DMS114 treated with DMSO at 0.1 percent for 48 hours (cell line): ENCODE data around the gene TRABD2B.

Source experiments
- DNase-seq: peaks from one replicate; lab custom pipeline; 2025; ENCODE audit not compliant: unreplicated experiment; lab: John Stamatoyannopoulos, UW

Gene TRABD2B

DNA sequence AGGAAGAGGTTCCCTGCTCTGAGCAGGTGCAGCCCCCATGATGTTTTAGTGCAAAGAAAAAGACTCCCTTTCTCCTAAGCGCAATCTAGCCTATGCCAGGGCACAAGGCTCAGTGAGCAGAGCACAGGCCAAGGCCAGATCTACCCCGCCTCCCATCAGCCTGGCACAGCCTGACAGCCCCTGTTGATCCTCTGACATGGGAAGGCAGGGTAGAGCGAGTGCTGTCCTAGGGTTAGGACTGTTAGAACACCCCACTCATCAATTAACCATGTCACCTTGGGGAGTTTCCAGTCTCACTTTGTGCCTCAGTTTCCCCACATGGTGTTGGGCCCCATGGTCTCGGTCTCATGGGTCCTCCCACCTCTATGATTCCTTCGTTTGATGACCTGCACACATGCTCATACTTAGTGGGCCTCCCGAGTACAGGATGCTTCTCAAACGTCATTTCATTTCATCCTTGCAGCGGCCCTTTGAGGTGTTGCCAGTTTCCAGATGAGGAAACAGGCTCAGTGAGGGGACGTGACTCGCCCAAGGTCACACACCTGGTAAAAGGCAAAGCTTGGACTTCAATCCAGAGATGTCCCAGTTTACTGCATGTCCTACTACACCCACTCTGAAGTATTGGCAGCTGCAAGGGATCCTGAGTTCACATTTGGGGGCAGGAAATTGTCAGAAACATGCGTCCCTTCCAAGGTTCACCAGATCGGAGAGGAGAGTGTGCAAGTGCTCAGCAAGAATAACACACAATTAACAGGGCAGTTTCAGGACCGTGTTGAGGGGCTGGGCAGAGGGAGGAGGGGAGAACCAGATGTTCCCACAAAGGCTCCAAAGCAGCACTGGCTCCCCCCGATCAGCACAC is 213.3 kb downstream of the TRABD2B start:
- DNase-seq, result no peak

DNA sequence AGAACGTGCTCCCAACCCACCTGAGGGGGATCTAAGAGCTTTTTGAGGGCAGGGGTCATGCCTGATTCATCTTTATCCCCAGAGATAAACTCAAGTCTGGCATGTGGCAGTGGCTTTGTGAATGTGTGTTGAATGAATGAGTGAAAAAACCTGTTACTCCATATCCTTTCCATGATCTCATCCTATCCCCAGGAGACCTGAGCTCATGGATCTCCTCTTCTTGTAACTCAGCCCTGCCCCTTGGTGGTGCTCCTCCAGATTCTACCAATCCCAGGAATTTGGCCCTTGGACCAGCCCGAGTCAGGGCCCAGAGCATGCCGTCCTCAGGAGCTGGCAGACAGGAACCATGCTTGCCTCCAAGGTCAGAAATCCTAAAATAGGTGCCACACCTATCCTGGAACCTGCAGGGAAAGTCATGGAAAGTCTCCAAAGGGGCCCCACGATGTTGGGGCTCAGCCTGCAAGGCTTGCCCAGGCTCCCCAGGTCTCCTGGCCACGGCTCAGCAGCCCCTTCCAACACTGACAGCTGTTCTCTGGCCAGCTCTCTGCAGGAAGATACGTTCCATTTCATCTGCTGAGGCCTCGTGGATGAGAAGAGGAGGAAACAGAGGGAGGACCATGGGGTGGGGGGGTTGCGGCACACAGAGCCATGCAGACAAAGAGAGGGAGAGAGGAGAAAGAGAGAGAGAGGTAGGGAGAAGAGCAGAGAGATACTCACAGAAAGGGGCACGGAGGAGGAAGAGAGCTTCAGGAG is 214.6 kb downstream of the TRABD2B start:
- DNase-seq, result no peak

DNA sequence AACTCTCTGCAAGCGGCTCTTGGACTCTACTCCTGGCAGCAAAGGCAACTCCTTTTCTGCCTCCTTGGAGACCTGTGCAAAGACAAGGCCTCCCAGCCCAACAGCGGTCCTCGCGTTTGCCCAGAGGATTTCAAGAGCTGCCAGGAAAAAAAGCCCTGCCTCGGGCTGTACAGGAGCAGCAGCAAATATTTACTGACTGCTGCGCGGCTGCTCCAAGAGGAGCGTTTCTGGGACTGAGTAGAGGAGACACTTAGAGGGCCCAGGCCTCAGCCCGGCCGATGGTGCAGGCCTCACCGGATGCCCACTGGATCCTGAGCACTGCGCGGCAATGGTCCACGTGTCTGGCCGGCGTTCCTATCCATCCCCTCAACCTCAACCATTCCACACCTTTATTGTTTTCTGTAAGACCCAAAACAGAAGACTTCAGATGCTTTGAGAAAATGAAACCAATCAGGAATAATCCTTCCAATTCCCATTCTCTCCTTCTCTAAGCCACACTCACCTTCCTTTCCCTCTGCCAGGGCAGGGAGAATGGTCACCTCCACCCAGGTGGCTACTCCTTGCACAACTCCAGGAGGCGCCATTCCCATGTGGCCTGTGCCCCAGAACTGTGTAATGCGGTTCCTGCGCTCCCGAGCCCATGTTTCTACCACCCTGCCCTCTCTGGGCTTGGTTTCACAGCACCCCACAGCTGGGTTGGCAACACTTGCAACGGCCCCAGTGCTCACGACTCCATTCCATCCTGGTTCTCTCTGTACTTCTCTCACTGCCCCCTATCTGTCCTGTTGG is 215.8 kb downstream of the TRABD2B start:
- DNase-seq, result no peak

DNA sequence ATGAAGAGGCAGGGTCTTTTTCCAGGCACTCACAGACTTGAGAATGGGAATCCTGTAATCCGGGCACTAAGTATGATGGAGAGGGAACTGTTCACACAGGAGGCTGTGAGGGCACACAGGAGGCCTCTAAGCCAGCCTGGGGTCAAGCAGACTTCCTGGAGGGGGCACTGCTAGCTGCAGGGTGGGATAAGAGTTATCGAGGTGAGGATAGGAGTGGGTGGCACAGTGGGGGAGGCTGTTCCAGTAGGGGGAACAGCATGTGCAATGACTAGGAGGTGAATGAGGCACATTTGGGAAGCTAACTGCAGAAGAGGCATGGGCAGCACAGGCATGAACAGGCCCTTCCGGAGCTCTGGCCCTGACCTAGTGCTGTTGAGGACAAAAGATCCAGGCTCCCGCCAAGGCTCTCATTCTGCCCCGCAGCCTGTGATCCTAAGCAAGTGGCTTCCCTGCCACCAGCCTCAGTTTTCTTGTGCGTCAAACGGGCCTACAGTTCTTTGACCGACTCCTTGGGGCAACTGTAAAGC is 216.7 kb downstream of the TRABD2B start:
- DNase-seq, result no peak

GRCh38 chr1:47779613-47780012 is 217.6 kb downstream of the TRABD2B start:
- DNase-seq, result no peak

DNA sequence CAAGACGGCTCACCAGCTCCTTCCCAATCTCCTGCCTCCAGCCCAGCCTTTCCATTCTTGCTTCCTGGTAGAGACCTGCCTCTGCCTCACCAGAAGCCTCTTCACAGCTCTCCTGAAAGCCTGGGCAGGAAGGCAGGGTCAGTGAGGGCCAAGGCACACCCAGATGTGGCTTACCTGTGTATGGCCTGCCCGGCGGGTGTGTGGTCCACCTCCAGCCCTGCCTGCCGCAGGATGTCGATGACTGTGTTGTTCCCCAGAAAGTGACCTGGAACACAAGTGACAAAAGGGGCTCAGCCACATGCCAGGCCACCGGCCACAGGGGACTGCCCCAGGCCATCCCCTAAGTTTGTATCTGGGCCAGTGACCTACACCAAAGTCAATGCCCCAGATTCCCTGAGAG is 218.9 kb downstream of the TRABD2B start:
- no peak for DNase-seq

DNA sequence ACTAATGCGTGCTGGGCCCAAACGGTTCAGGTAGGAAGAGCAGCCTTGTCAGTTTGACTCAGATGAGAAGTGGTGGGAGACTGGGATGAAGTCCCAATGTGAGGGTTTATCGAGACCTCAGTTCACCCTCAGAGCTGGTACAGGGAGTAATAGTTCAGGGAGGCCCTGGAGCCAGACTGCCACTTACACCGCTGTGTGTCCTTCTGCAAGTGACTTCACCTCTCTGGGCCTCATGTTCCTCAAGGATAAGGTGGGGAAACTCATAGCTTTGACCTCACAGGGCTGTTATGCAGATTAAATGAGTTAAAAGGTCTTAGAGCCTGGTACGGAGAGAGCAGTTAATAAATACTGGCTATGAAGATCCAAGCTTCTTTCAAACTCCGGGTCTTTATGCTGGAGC is 219.9 kb downstream of the TRABD2B start:
- no peak for DNase-seq

- no peak for DNase-seq
Observed at GRCh38 chr1:47776667-47777131, 220.5 kb downstream of the TRABD2B start.

GRCh38 chr1:47774986-47775834 is 222.0 kb downstream of the TRABD2B start:
- DNase-seq, result no peak

DNA sequence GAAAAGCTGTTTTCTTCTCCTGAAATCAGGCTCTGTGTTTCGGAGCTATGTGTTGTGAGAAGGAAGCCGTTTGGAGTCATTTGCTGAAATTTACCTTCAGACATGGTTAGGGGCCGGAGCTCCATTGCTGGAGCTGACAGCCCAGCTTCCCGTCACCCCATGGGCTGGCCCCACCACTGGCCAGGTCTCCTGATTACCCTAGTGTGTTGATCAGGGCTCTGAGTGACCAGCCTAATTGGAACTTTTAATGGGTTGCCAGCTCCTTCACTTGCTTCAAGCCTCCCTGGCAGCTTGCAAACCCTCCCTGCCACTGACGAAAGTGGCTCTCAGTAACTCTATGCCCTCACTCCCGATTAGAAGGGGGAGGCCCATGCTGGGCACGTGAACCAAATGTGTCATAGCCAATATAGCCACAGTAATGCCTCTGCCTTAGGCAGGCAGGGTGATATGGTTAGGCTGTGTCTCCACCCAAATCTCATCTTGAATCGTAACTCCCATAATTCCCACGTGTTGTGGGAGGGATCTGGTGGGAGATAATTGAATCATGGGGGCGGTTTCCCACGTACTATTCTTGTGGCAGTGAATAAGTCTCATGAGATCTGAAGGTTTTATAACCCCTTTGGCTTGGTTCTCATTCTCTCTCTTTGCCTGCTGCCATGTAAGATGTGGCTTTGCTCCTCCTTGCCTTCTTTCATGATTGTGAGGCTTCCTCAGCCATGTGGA is 224.1 kb downstream of the TRABD2B start:
- DNase-seq, result no peak

DNA sequence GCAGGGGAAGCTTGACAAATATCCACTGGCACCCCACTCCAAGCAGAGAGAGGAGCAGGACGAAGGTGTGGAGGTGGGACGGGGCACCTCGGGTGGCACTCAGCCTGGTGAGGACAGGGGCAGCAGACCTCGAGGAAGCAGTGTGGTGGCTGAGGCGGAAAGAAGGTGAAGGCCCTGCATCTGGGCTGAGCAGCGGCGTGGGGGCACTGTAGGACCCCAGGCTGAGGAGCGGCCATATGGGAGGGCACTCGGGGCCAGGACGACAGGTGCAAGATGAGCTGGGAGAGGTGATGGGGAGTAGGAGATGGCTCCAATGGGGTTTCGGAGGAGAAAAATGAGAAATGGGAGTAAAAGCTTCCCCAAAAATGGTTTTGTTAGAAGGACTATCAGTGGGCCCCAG is 224.9 kb downstream of the TRABD2B start:
- no peak for DNase-seq

DNA sequence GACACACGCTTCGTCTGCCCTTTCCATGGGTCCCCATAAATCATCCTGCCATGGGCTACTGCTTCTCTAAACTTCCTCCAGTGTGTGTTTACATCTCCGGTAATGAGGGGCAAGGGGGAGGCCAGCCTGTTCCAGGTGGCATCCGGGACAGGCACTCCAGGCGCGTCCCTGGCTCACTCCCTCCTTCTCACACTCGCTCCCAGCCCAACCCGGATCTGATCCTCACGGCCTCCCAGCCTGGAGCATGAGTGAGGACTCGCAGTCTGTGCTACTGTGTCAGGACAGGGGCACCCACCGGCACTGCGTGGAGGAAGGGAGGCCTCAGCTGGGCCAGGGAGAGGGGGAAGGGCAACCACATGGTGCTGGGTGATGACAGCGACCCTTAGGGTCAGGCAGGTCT is 225.4 kb downstream of the TRABD2B start:
- no peak for DNase-seq

- DNase-seq, result no peak
Observed at GRCh38 chr1:47769983-47770382, 227.2 kb downstream of the TRABD2B start.

DNA sequence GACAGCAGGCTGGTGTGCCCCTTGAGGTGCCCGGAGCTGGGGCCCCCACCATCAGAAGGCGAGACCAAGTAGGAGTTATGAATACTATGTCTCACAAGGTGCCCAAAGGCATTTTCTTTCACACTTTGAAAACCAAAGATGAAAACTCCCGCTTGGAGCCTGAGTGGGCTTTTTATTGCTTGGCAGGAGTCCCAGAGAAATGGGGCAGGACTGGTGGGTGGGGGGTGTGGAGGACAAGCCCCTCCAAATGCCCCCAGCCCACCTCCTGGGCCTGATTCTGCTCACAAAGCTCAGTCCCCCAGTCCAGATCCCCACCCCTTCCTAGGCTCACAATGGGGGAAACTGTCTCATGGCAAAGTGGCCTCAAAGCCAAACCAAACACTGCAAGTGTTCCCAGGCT is 227.9 kb downstream of the TRABD2B start:
- DNase-seq, result no peak

- no peak for DNase-seq
Observed at GRCh38 chr1:47767741-47768100, 229.5 kb downstream of the TRABD2B start.

DNA sequence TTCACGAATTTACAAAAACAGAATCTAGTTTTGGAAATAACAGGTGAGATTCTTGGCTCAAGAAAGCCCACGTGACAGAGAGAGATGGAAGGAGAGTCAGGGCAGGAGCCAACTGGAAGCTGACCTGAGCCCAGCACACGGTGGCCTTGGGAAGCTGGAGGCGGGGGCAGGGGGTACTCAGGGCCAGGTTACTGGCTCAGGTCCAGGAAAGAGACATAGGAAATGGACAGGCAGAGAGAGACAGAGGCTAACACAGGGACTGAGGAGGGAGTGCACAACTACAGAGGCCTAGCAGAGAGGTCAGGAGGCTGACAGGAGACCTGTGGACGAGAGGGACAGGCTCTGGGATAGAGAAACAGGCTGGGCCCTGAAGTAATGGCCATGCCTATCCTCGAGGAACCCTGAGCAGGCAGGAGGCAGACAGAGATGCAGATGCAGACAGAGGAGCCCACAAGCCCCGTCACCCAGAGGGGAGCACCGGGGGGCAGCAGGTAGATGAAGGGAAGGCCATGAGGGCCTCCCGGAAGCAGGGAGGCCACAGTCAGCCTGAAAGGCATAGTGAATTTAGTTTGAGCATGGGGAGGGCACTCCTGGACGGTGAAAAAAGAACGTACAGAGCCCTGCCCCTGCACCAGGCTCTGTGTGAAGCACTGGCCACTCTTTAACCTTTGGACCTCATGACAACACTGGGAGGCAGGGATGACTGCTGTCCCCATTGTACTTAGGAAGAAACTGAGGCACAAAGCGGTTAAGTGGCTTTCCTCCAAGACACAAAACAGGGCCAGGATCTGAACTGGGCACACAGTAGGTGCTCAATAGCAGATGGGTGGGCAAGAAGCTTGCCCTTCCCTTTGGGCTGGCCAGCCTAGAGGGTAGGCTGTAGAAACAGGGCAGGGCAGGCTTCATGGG is 230.1 kb downstream of the TRABD2B start:
- no peak for DNase-seq

DNA sequence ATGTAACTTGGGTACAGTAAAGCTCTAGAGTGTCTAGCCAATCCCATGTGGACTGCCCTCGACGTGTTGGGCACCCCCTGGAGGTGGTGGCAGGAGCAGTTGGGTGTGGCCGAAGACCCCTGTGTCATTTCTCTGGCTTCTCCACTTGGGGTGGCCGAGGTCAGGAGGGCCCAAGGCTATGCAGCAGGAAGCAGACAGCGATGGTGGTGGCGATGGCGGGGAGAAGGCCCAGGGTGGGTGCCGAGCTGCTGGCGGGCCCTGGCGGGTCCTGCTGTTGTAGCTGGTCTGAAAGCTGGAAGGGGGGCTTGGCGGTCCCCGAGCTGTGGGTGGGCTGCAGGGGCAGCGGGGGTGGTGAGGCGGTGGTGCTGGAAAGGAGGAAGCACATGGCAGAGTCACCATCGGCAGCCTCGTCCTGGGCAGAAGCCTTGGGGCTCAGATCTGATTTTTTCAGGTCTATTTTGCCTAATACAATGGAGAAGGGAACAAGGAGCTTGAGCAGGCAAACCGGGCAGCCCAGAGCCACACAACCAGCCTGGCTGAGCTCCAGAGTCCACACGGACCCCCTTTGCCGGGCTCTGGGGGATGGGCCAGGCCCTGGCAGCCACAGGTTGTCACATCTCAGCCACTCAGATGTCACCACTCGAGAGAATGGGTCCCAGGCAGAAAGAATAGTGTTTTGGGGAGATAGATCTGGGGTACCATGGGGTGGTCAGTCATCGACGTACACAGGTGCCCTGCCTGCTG is 231.3 kb downstream of the TRABD2B start:
- DNase-seq, result no peak

GRCh38 chr1:47765236-47765635 is 231.9 kb downstream of the TRABD2B start:
- DNase-seq, result no peak
